Stimulated activated naive CD8-positive, alpha-beta T cell treated with anti-CD3 and anti-CD28 coated beads, Interleukin-15, Interleukin-2, amounts not matched to agents 100 U/mL and 50 U/mL, for 24 hours (primary cell): ENCODE measurements around the gene PIK3CD.
"Not testable (repeated sequence)": the region's sequence is repeated elsewhere in the genome, so short reads cannot be mapped to it uniquely, and the experiment has no call there.

Experiments
- ATAC-seq: fragments of 150-1000 bp; cut with Tn5 transposase; one replicate; pipeline ENCODE4 v1.10.0; 2021
- DNase-seq: peaks from one replicate; pipeline ENCODE4 v3.0.0; 2021

Gene PIK3CD

DNA sequence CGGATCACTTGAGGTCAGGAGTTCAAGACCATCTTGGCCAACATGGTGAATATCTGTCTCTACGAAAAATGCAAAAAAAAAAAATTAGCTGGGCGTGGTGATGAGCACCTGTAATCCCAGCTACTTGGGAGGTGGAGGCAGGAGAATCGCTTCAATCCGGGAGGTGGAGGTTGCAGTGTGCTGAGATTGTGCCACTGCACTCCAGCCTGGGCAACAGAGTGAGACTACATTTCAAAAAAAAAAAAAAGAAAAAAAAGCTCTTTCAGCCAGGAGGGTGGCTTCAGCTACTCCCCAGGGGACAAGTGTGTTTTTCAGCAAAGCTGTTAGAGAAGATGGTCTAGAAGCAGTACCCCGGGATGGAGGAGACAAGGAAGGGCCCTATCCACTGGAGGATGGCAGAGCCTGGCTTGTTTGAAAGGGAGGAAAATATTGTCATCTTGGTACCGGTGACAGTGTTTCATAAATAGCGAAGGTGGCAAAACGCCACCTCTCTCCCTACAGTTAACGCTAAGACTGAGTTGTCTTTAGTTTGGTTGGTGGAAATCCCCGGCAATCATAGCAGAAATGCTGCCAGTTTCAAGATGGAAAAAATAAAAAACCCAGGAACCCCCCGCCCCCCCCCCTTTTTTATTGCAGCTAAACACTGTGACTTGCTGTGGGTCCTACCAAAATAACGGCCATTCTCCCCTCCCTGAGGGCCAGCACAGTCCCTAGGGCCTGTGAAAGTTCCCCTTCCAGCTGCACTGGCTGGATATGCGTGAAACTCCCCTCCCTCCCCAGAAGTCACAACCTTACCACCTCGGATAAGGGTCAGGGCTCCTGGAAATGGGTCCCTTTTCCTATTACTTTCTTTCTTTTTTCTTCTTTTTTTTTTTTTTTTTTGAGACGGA lies 3.5 kb downstream of the PIK3CD start:
- peak; percentile 58 for DNase-seq

DNA sequence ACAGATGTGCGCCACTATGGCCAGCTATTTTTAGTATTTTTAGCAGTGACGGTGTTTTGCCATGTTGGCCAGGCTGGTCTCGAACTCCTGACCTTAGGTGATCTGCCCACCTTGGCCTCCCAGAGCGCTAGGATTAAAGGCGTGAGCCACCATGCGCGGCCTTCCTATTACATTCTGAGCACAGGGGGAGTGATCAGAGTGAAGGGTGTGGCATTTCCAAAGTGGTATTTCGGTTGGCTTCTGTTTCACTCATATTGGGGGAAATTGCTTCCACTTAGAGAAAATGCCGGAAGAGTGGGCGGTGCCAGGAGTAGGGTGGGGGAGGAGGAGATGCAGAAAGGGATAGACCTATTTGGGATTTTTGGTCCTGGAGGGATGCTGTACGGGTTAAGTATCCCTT lies 4.3 kb downstream of the PIK3CD start:
- DNase-seq (peak; percentile 44), ATAC-seq (no peak)

More for the DNA sequence above, 3.5 kb downstream of the PIK3CD start:
- ATAC-seq = peak; percentile 49

DNA sequence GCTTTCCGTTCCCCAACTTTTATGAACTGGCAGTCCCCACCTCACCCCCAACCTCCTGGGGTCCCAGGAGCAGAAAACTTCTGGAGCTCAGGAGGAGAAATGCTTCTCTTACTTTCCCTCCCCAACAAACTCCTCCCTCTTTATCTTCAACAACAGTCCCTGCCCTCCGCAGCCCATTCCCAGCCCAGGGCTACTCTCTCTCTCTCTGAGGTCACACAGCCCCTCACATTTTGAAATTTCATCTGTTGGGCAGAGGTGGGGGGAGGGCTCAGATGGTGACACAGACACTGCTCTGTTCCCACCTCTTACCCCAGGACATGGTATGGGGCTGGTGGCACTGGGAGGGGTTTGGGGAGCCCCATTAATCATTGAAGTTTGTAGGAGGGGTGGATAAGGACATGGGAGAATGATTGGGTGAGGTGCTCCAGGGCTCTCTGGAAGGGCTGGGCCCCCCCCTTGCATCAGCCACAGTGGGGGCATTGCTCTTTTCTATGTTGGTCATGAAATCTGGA lies 6.0 kb downstream of the PIK3CD start:
- DNase-seq (peak; percentile 63), ATAC-seq (peak; percentile 51)

DNA sequence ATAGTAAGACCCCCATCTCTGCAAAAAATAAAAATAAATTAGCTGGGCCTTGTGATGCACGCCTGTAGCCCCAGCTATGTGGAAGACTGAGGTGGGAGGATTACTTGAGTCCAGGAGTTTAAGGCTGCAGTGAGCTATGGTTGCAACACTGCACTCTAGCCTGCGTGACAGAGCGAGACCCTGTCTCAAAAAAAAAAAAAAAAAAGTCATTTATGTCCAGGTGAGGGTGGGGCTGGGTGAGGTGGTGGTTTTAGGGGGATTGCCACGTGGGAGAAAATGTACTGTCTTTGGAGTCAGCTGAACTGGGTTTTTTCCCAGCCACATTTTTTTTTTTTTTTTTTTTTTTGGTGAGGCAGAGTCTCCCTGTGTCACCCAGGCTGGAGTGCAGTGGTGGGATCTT lies 6.7 kb downstream of the PIK3CD start:
- DNase-seq = peak; percentile 47
- peak; percentile 11 for ATAC-seq

DNA sequence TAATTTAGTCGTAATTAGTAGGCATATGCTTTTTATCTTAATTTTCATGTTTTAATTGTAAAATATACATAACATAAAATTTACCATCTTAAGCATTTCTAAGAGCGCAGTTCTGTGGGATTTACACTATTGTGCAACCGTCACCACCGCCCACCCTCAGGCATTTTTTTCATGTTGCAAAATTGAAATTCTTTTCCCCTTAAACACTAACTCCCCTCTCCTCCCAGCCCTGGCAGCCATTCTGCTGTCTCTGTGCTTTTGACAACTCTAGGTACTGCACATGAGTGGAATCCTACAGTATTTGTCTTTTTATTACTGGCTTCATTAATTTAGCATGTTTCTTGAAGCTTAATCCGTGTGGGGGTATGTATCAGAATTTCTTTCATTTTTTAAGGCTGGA lies 7.8 kb downstream of the PIK3CD start:
- no peak for DNase-seq
- no peak for ATAC-seq

GRCh38 chr1:9663257-9663656 lies 11.7 kb downstream of the PIK3CD start:
- DNase-seq = no peak
- ATAC-seq = no peak

GRCh38 chr1:9665193-9665592 lies 13.7 kb downstream of the PIK3CD start:
- no peak for ATAC-seq
- DNase-seq = no peak

GRCh38 chr1:9668080-9668479 lies 16.5 kb downstream of the PIK3CD start:
- ATAC-seq (no peak), DNase-seq (no peak)

DNA sequence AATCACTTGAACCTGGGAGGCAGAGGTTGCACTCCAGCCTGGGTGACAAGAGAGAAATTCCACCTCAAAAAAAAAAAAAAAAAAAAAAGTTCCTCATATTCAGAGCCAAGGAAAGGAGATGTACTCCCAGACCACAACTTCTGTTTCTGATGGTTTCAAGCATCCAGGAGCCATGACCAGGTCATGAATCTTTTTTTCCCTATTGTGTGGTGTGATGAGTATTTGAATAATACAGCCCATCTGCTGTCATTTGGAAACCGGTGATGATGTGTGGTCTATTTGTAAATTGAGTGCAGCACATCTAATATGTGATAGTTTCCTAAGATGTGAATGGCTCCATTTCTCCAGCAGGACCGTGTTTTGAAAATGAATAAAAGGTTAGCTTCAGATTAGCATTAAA lies 18.6 kb downstream of the PIK3CD start:
- no peak for DNase-seq
- peak; percentile 85 for ATAC-seq

DNA sequence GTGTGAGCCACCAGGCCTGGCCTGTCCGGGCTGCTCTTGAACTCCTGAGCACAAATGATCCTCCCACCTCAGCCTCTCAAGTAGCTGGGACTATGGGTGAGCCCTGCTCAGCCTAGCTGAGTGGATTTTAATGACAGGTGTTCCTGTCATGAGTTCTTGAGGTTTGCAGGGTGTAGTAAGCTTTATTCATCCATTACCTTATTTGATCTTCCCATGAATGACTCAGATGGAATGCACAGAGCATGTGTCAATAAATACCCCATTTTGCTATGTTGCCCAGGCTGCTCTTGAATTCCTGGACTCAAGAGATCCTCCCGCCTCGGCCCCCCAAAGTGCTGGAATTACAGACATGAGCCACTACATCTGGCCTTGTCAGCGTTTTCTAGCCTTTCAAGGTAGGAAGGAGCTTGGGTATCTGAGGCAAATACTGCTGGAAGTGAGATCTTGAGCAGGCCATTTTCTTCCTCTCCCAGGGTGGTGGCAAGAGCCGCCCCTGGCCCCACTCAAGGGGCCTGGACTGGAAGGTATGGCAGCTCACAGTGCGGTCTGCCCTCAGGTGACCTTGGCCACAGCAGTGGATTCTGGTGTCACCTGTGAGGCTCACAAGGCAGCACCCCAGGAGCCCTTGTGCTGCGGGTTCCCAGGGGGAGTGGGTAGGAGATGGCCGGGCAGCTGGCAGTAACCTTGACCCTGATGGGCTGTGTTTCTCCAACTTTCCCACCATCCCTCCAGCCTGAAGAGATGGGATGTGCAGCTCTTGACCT lies 20.0 kb downstream of the PIK3CD start:
- DNase-seq (no peak), ATAC-seq (peak; percentile 63)

DNA sequence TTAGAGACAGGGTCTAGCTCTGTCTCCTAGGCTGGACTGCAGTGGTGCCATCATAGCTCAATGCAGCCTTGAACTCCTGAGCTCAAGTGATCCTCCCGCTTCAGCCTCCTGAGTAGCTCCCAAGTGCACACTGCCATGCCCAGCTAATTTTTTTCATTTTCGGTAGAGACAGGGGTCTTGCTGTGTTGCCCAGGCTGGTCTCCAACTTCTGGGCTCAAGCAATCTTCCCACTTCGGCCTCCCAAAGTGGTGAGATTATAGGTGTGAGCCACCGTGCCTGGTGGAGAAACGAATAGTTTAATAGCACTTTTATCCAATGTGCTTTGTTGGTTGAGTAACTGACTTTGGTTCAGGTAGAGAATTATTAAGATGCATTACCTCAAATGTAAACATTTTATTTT lies 20.9 kb downstream of the PIK3CD start:
- DNase-seq = no peak
- ATAC-seq = no peak

- ATAC-seq (no peak), DNase-seq (no peak)
Measured at GRCh38 chr1:9675393-9675792, 23.9 kb downstream of the PIK3CD start.

GRCh38 chr1:9676128-9676527 lies 24.6 kb downstream of the PIK3CD start:
- ATAC-seq = not testable (repeated sequence)

GRCh38 chr1:9676815-9677393 lies 25.4 kb downstream of the PIK3CD start:
- DNase-seq (no peak), ATAC-seq (peak; percentile 29)

More at GRCh38 chr1:9676128-9676527, 24.6 kb downstream of the PIK3CD start:
- not testable (repeated sequence) for DNase-seq

DNA sequence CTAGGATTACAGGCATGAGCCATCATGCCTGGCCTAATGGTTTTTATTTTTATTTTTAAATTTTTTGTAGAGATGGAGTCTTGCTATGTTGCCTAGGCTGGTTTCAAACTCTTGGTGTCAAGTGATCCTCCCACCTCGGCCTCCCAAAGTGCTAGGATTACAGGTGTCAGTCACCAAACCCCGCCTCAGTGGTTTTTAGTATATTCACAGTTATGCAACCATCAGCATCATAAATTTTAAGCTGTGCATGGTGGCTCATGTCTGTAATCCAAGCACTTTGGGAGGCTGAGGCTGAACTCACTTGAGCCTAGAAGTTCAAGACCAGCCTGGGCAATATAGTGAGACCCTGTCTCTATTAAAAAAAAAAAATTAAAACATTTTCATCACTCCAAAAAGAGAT lies 28.6 kb downstream of the PIK3CD start:
- no peak for DNase-seq
- no peak for ATAC-seq

DNA sequence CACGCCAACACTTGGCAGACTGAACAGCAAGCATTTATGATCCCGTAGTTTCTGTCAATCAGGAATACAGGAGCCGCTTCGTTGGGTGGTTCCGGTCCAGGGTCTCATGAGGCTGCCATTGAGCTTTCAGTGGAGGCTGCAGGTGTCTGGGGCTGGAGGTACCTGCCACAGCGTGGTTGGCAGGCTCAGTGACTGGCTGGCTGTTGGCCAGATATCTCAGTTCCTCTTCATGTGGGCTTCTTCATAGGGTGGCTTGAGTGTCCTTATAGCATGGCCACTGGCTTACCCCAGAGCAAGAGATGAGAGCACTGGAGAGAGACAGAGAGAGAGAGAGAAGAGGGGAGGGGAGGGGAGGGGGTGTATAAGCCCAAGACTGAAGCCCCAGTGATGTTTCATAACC lies 29.3 kb downstream of the PIK3CD start:
- no peak for ATAC-seq
- DNase-seq = no peak

GRCh38 chr1:9684801-9685200 lies 33.3 kb downstream of the PIK3CD start:
- DNase-seq = no peak
- ATAC-seq = no peak

GRCh38 chr1:9687120-9687873 lies 35.8 kb downstream of the PIK3CD start:
- ATAC-seq (peak; percentile 66), DNase-seq (peak; percentile 88)

DNA sequence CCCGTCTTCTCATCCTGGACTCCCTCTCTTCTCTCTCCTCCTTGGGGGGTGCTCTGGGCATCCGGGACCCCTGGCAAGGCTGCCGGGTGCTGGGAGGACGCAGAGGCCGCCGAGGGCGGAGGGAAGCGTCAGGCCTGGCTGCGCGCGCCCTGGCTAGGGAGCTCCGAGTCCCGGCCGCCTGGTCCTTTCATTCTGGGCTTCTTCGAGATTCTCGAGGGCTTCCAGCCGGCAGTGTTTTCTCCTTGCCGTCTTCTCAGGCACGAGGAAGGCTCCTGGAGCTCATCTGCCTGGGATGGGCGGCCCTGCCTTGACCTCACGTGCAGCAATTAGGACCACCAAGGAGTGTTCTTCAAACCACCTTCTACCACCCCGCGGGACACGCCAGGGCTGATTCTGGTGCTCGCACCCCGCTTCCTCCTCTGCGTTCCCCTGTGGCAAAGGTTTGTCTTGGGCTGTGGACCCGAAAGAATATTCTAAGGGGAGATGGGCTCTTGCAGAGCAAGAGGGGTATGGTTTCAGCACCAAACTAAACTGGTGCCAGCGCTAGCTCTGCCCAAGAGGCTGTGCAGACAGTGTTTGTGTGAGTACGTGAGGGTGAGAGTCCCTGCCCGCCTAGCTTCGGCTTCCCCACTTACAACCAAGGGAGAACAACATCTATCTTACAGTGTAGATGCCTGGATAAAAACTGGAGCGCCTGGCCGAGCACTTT lies 36.5 kb downstream of the PIK3CD start:
- DNase-seq (no peak), ATAC-seq (no peak)

GRCh38 chr1:9688599-9688998 lies 37.1 kb downstream of the PIK3CD start:
- no peak for DNase-seq
- ATAC-seq = no peak

DNA sequence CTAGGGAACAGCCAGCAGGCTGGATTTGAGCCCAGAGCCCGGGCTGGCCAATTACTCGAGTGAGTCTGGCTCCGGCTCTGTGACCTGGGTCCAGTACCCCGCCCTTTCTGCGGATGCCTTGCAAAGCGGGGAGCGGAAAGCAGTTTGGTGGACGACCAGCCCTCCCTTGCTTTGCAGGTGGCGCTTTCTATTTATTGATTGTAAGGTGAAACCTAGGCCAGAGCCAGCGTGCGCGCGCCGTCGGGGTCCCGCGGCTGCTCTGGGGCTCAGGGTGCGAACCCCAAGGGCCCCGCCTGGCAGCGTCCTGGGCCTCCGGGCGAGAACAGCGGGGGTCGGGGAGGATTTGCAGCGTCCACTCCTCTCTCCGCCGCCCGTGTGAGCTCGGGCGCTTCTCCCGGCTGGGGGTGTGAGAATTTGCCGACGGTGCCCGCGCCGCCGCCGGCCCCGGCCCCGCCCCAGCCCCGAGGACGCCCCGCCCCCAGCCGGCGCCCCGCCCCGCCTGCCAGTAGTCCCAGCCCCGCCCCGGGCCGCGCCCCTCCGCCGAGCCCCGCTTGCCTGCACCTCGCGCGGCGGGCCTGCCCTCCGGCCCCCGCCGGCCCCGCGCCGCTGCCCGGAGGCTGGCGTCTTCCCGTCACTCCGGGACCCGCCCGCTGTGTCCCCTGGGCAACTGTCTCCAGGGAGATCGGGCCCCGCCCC lies 37.6 kb downstream of the PIK3CD start:
- peak; percentile 73 for ATAC-seq
- peak; percentile 92 for DNase-seq
